HepG2 (cell line): ENCODE measurements around the gene SSU72.

Source experiments
- CREB3 ChIP-seq: sonication (generic); formaldehyde crosslinking; IDR thresholded peaks from 2 replicates; pipeline ENCODE4 v1.5.0; 2020; ENCODE audit warnings: missing genetic modification reagents
- FLYWCH1 ChIP-seq: sonication (generic); formaldehyde crosslinking; IDR thresholded peaks from 2 replicates; pipeline ENCODE4 v1.8.1; 2023; ENCODE audit warnings: mild to moderate bottlenecking, missing genetic modification reagents
- FOSL1 ChIP-seq: sonication (generic); formaldehyde crosslinking; IDR thresholded peaks from 2 replicates; pipeline ENCODE4 v1.9.0; 2021; ENCODE audit warnings: missing genetic modification reagents, borderline replicate concordance
- HDAC2 ChIP-seq: sonication (generic); formaldehyde crosslinking; IDR thresholded peaks from 2 replicates; pipeline ENCODE4 v1.4.0; 2020; ENCODE audit warnings: missing genetic modification reagents
- KAT8 ChIP-seq: IDR thresholded peaks from 2 replicates; pipeline ENCODE4 v1.6.1; 2016; ENCODE audit warnings: missing genetic modification reagents, missing compliant biosample characterization
- SNAPC5 ChIP-seq: sonication (generic); formaldehyde crosslinking; IDR thresholded peaks from 2 replicates; pipeline ENCODE4 v1.8.1; 2023; ENCODE audit warnings: mild to moderate bottlenecking, missing genetic modification reagents, borderline replicate concordance
- TBP ChIP-seq: sonication (generic); formaldehyde crosslinking; IDR thresholded peaks from 2 replicates; pipeline ENCODE4 v1.5.0; 2020; ENCODE audit warnings: missing genetic modification reagents
- ZNF12 ChIP-seq: sonication (generic); formaldehyde crosslinking; IDR thresholded peaks from 2 replicates; pipeline ENCODE4 v1.5.0; 2020; ENCODE audit warnings: missing genetic modification reagents
- TF ChIP-seq, protein P1 (sequence below): sonication (generic); formaldehyde crosslinking; IDR thresholded peaks from 2 replicates; pipeline ENCODE4 v1.5.0; 2020; ENCODE audit warnings: mild to moderate bottlenecking, missing genetic modification reagents, moderate library complexity
- TF ChIP-seq, protein P2 (sequence below): sonication (generic); formaldehyde crosslinking; IDR thresholded peaks from 2 replicates; pipeline ENCODE4 v1.4.0; 2020; ENCODE audit warnings: missing genetic modification reagents, borderline replicate concordance

DNA sequence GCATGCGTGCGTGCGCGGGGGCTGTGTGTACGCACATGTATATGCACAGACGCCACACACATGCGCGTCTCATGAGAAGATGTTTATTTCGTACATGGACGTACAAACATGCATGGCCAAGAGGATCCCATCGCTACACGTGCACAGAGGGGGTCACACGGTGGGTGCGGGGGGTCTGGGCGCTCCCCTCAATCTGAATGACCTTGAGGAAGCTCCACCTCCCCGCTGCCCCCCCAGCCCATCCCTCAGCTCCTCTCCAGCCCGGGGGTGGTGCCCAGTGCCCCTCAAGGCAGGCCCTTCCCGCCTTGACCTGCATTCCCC is 35.7 kb downstream of the SSU72 start:
- TF ChIP-seq, protein P1, sequence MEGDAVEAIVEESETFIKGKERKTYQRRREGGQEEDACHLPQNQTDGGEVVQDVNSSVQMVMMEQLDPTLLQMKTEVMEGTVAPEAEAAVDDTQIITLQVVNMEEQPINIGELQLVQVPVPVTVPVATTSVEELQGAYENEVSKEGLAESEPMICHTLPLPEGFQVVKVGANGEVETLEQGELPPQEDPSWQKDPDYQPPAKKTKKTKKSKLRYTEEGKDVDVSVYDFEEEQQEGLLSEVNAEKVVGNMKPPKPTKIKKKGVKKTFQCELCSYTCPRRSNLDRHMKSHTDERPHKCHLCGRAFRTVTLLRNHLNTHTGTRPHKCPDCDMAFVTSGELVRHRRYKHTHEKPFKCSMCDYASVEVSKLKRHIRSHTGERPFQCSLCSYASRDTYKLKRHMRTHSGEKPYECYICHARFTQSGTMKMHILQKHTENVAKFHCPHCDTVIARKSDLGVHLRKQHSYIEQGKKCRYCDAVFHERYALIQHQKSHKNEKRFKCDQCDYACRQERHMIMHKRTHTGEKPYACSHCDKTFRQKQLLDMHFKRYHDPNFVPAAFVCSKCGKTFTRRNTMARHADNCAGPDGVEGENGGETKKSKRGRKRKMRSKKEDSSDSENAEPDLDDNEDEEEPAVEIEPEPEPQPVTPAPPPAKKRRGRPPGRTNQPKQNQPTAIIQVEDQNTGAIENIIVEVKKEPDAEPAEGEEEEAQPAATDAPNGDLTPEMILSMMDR (CRISPR knock-in tag), result no peak
- TF ChIP-seq, protein P2, sequence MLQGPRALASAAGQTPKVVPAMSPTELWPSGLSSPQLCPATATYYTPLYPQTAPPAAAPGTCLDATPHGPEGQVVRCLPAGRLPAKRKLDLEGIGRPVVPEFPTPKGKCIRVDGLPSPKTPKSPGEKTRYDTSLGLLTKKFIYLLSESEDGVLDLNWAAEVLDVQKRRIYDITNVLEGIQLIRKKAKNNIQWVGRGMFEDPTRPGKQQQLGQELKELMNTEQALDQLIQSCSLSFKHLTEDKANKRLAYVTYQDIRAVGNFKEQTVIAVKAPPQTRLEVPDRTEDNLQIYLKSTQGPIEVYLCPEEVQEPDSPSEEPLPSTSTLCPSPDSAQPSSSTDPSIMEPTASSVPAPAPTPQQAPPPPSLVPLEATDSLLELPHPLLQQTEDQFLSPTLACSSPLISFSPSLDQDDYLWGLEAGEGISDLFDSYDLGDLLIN (CRISPR knock-in tag), result no peak
- TF ChIP-seq KAT8 (CRISPR knock-in tag), result no peak
- no peak for TF ChIP-seq SNAPC5 (CRISPR knock-in tag)
- TF ChIP-seq HDAC2 (CRISPR knock-in tag), result no peak
- no peak for TF ChIP-seq CREB3 (CRISPR knock-in tag)
- TF ChIP-seq TBP, result no peak
- TF ChIP-seq FLYWCH1 (CRISPR knock-in tag), result no peak
- no peak for TF ChIP-seq ZNF12 (CRISPR knock-in tag)
- TF ChIP-seq FOSL1, result no peak
